Measurements from ENCODE around the gene SBK2.

DNA sequence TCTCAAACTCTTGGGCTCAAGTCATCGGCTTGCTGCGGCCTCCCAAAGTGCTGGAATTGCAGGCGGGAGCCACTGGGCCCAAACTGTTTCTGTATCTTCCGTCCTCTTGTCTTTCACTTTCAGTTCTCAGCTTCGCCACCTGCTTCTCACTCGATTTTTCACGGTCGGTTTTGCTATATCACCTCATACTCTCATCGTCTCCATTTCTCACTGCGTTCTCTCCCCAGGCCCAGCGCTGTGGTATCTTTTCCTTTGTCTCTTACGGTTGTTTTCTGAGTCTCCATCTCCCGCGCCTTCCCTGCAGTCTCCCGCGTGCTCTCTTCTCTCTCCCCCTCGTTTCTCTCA, 33.8 kb downstream of the SBK2 start:
- TF ChIP-seq, protein P1, sequence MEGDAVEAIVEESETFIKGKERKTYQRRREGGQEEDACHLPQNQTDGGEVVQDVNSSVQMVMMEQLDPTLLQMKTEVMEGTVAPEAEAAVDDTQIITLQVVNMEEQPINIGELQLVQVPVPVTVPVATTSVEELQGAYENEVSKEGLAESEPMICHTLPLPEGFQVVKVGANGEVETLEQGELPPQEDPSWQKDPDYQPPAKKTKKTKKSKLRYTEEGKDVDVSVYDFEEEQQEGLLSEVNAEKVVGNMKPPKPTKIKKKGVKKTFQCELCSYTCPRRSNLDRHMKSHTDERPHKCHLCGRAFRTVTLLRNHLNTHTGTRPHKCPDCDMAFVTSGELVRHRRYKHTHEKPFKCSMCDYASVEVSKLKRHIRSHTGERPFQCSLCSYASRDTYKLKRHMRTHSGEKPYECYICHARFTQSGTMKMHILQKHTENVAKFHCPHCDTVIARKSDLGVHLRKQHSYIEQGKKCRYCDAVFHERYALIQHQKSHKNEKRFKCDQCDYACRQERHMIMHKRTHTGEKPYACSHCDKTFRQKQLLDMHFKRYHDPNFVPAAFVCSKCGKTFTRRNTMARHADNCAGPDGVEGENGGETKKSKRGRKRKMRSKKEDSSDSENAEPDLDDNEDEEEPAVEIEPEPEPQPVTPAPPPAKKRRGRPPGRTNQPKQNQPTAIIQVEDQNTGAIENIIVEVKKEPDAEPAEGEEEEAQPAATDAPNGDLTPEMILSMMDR (IDR thresholded peaks at IDR 0.05): no peak
- no peak for TF ChIP-seq POLR2A (IDR thresholded peaks at IDR 0.05)

Data from uterus (tissue), 2 donors.